Activated CD8-positive, alpha-beta memory T cell treated with anti-CD3 and anti-CD28 coated beads, Interleukin-2, amount 50 U/mL, for 1 hour (primary cell): Measurements from ENCODE around the gene CDK15.

ENCODE experiments used
- DNase-seq: peaks from one replicate; pipeline ENCODE4 v3.0.0-alpha.2; 2020; ENCODE audit errors: extremely low read depth

CDK15 gene

GRCh38 chr2:201866643-201867473 lies 60.5 kb downstream of the CDK15 start:
- no peak for DNase-seq

DNA sequence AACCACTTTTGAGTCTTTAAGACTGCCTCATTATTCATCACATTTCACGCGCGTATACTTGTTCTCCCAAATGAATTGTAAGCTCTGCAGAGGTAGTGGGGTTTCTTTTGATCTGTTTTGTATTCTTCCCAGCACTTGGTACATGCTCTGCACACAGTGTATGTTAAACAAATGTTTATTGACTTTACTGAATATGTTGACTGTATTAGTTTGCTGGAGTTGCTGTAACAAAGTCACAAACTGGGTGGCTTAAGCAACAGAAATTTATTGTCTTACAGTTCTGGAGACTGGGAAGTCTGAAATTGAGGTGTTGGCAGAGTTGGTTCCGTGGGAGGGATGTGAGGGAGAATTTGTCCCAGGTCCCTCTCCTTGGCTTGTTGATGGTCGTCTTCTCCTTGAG lies 65.1 kb downstream of the CDK15 start:
- no peak for DNase-seq

DNA sequence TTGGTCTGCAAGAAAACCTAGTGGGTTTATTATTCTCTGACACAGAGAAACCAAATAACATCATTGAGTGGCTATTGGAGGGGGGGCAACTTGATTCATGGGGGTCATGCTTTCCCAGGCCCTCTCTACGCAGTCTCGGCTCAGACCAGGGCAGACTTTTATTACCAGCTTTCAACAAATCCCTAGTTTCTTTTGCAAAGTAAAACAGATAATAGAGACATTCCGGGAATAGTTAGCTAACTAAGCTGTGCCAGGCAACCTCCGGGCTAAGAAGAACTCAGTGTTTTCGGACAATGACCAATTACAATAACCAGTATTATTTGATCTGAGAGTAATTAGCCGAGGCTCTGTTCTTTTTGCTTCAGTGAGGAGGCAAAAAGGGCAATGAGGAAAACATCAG lies 66.3 kb downstream of the CDK15 start:
- DNase-seq, result no peak

DNA sequence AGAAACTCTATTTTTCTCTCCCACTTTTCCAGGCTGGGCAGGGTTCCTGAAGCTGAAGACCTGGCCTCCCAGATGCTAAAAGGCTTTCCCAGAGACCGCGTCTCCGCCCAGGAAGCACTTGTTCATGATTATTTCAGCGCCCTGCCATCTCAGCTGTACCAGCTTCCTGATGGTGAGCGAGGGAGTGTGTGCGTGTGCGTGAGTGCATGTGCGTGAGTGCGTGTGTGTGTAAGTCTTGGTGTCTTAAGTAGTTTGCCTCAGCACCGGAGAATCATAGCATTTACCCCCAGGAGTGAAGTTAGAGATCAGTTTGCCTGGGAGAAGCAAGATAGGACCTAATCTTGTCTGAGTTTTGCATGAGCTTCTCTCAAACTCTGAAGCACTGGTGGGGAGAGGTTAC lies 73.7 kb downstream of the CDK15 start:
- DNase-seq, result no peak

GRCh38 chr2:201880579-201880978 lies 74.2 kb downstream of the CDK15 start:
- DNase-seq, result no peak

DNA sequence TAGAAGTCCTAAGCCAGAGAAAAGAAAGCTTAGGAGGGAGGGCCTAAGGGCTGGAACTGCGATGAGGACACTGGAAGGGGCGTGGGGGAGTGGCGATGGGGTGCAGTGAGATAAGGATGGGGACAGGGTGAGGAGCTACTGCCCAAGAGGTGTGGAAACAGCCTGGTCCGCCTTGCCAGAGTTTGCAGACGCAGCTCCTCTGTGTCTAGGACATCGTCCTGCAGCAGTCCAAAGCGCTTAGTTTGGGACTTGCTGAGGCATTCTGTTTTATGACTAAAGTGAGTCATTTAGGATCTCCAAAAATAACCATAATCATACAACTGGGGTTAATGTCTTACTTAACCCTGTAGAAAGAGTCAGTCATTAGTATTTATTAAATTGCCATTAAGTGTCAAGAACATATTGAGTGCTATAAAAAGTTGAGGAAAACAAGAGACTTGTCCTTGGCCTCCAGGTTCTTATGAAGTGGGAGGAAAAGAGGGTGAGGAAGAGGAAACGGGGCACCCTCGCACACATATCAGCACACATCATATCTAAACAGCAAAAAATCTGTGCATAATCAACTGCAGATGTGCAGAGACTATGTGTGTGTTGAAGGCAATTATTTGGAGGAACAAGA lies 74.8 kb downstream of the CDK15 start:
- DNase-seq, result no peak

- DNase-seq, result no peak
Measured at GRCh38 chr2:201881741-201882140, 75.4 kb downstream of the CDK15 start.

- no peak for DNase-seq
Measured at GRCh38 chr2:201882353-201883090, 76.2 kb downstream of the CDK15 start.

- no peak for DNase-seq
Measured at GRCh38 chr2:201883606-201884369, 77.5 kb downstream of the CDK15 start.

GRCh38 chr2:201886504-201886903 lies 80.2 kb downstream of the CDK15 start:
- DNase-seq, result no peak

GRCh38 chr2:201887773-201888425 lies 81.6 kb downstream of the CDK15 start:
- DNase-seq, result no peak

GRCh38 chr2:201888426-201888800 lies 82.1 kb downstream of the CDK15 start:
- DNase-seq, result no peak

GRCh38 chr2:201890453-201890852 lies 84.1 kb downstream of the CDK15 start:
- no peak for DNase-seq

GRCh38 chr2:201891676-201892075 lies 85.3 kb downstream of the CDK15 start:
- DNase-seq, result no peak

DNA sequence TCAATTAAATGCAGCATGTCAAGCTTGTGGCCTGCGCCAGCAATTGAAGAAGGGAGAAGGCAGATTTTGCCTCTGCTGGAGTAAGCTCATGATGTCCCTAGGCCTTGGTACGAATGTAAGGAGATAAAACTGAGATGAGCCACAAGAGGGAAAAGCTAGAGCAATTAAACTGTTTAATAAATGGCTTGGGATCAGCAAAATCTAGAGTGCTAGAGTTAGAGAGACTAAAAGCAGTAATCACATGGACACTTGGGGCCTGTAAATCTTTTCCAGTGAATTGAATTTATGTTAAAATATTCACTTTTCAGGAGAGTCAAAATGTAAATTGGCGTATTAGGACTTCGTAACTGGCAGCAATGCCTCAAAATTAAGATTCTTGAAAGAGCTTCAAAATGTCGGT lies 86.2 kb downstream of the CDK15 start:
- no peak for DNase-seq

GRCh38 chr2:201900362-201900761 lies 94.0 kb downstream of the CDK15 start:
- DNase-seq, result no peak

GRCh38 chr2:201901786-201902185 lies 95.4 kb downstream of the CDK15 start:
- DNase-seq, result no peak

- DNase-seq, result no peak
Measured at GRCh38 chr2:201904538-201905420, 98.4 kb downstream of the CDK15 start.

GRCh38 chr2:201906777-201907562 lies 100.6 kb downstream of the CDK15 start:
- DNase-seq, result no peak

DNA sequence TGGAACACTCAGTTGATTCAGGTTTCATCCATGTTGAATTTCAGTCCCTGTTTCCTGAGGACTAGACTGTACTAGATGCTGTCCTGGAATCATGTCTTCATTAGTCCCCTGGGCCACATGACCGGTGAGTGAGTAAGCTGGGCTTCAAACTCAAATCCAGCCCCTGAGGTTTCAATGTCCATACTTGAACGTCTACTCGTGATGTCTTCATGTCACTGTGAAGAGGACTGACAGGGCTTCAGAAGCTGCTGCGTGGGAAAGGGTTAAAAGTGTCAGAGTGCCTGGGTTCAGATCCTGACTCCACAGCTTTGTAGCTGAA lies 101.2 kb downstream of the CDK15 start:
- no peak for DNase-seq
